ENCODE data around the gene CENPP.
"Not testable (repeated sequence)": the region's sequence is repeated elsewhere in the genome, so short reads cannot be mapped to it uniquely, and the experiment has no call there.

The CENPP gene

GRCh38 chr9:92619601-92620300 lies 294.0 kb downstream of the CENPP start:
- no peak for DNase-seq

DNA sequence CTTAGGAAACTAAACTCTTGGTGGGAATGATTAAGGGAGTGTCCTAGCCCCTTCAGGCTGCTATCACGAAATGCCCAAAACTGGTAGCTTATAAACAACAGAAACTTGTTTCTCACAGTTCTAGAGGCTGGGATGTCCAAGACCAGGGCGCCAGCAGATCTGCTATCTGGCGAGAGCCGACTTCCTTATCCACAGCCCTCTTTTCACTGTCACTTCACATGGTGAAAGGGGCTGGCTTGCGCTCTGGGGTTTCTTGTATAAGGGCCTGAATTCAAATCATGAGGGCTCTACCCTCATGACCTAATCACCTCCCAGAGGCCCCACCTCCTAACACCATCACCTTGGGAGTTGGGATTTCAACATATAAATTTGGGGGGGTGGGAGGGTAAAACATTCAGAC lies 295.1 kb downstream of the CENPP start:
- no peak for DNase-seq

- DNase-seq, result not testable (repeated sequence)
Measured at GRCh38 chr9:92623936-92624335, 298.2 kb downstream of the CENPP start.

DNA sequence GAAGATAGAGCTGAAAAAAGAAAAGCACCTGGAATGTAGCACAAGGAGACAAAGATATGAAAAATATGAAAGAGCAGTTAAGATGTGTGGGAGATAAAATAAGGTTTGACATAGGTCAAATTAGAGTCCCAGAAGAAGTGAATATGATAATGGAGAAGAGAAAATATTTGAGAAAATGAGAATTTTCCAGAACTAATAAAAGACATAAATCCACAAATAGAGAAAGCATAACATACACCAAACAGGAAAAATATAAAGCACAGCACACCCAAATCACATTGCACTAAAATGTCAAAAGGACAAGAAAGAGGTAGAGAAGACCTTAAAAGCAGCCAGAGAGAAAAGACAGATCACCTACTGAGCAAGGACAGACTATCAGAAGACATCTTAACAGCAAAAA lies 300.7 kb downstream of the CENPP start:
- DNase-seq, result no peak

DNA sequence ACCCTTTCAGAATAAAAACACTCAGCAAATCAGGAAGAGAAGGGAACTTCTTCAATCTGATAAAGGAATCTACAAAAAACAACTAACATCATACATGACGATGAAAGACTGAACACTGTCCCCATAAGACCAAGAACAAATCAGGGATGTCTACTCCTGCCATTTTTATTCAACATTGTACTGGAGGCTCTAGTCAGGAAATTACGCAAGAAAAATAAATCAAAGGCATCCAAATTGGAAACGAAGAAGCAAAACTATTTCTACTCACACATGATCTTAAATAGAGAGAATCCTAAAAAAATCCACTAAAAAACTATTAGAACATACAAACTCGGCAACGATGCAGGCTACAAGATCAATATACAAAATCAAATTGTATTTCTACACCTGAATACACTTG lies 301.9 kb downstream of the CENPP start:
- DNase-seq, result no peak

DNA sequence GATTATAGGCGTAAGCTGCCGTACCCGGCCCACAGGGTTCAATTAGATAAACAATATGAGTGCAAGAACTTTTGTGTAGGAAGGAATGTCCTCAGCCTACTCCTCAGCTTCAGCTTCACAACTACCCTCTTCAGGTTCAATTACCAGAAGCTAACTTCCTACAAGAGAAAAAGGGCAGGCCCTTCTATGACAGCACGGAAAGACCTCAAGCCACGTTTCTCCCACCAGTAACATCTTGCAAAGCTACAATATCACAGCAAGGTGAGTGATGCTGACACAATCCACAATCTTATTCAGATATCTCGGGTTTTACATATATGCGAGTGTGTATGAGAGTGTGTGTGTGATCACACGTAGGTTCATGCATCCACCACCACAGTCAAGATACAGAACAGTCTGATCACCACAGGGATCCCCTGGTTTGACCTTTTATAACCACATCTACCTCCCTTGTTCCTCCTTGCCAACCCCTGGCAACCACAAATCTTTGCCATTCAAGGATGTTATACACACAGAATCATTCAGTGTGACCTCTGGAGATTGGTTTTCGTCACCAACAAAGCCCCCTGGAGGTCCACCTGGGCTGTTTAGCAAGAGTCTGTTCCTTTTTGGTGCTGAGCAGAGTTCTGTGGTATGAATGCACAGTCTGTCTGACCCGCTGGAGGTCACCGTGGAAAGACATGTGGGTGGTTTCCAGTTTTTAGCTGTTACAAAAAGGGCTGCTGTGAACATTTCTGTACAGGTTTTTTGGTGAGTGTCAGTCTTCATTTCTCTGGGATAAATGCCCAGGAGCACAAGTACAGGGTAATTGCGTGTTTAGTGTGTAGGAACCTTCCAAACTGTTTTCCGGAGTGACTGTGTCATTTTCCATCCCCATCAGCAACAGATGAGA lies 305.9 kb downstream of the CENPP start:
- no peak for DNase-seq

DNA sequence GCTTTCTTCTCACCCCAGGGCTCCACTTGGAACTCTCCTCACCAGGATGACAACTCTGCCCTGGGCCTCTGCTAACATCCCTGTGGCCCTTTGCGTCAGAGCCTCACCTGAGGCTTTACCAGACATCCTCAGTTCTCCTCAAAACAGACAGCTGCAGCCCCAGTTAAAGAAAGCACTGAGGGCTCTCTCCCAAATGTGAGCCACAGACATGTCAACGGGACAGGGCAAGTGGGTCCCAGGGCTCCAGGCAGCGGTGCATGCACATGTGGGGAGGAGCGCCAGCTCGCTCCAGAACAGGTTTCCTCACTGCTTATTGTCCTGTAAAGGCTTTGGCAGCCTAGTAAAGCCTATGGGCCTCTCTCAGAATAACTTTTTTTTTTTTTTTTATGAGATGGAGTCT lies 306.9 kb downstream of the CENPP start:
- no peak for DNase-seq

GRCh38 chr9:92633614-92634278 lies 308.0 kb downstream of the CENPP start:
- no peak for DNase-seq

DNA sequence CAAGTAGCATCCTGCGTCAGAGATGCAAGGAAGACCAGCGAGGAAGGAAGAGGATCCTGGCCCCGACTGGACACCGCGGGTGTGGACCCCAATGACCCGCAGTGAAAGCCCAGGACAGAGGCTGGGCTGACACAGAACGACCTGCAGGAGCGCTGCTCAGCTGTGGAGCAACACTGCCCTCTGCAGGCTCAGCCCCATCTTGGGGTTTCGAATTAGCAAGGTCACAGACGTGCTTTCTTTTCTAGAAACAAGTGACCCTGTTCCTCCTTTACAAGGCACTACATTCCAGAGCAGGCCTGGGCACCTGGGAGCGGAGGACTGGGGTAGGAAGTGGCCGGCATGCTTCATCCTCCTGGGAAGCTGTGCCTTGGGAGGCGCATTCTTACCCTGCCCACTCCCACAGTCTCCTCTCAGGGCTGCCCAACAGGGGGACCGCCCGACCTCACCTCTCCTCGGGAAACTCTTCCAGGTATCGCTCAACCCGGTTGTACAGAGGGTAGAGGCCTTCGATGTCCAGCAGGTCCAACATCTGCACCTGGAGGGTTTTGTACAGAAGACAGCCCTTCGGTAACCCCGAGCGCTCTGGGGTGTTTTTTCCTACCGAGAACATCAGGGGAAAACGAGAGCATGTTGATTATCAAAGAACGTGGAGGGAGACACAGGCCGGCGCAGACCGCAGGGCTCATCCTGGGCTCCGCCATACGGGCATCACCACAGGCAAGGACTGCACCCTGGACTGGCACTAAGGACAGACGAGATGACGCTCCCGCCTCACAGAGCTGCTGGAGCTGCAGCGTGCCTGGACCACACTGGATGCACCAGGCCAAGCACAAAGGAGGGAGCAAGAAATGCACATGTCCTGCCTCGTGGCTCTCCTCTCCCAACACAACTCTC lies 309.2 kb downstream of the CENPP start:
- DNase-seq, result peak; percentile 53 to 58

- DNase-seq, result no peak
Measured at GRCh38 chr9:92635760-92636159, 310.0 kb downstream of the CENPP start.

DNA sequence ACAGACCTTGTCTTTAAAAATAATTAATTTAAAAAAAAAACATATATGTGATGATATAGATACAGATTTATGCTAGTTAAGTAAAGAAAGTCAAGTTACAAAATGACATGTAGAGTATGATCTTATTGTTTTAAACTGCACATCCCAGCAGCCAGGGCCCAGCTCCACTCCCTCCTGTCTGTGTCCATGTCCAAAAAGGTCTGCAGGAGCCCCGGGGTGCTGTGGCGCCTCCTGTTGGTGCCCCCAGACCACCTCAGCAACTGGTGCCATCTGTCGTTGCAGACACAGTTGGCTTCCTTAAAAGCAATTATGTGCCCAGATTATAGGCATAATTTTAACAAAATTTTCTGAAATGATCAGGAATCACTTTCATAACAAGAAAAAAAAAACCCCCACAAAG lies 310.9 kb downstream of the CENPP start:
- DNase-seq, result no peak

- DNase-seq, result no peak
Measured at GRCh38 chr9:92637326-92637725, 311.6 kb downstream of the CENPP start.

DNA sequence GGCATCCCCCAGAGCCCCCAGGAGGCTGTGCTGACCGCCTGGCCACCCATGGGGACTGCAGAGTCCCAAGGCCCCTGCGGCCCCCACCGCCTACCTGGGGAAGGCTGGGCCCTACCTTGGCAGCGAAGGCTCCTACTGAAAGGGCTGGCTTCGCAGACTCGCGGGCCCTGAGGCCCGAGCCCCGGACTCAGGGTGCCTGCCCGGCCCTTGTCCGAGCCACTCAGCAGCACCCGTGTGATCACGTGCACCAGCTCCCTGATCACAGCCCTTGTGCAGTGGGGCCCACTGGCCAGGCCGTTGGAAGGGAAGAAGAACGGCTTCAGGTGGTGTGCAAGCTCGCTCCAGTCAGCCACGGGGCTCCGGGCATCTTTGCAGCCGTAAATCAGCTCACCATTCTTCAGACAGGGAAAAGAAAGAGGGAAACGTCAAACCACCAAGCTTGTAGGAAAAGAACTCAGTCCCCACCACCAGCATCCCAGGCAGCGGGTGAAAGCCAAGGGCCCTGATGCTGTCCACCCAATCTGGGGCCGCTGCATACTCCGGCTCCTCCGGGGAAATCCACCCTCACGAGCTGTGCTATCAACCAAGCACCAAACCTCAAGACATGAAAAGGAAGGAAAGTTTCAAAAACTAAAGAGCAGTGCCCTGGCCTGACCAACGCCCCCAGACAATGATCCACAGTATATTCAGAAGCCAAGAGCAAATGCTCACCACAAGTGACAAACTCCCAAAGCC lies 312.3 kb downstream of the CENPP start:
- DNase-seq, result no peak

DNA sequence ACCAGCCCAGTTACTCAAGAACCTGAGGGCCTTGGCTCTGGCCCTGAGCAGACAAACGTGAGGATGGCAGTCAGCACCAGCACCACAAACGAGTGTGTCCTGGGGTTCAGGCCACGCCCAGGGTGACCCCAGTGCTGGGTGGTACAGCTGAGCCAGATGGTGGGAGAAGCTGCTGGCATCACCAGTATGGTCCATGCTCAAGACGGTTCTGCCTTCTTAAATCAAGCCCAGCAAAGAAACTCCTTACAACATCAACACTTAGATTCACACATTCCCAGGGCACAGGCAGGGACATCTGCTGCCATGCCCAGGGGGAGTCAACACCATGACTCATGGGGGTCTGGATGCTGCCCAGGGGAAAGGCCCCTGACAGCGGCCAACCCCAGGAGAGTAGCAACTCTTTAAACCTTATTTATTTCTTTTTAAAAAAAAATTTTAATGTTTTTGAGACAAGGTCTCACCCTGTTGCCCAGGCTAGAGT lies 312.9 kb downstream of the CENPP start:
- DNase-seq, result no peak

DNA sequence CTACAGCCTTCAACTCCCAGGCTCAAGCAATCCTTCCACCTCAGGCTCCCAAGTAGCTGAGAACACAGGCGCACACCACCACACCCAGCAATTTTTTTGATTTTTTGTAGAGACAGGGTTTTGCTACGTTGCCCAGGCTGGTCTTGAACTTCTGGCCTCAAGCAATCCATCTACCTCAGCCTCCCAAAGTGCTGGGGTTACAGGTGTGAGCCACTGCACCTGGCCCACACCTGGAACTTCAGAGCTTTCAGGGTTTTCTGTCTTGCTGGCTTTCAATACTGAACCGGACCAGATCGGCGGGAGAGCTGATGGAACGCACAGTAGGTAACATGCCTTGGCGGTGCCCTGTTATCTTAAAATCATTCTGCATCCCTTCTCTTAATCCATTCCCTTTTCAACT lies 313.4 kb downstream of the CENPP start:
- DNase-seq, result no peak

- no peak for DNase-seq
Measured at GRCh38 chr9:92639791-92640271, 314.1 kb downstream of the CENPP start.

DNA sequence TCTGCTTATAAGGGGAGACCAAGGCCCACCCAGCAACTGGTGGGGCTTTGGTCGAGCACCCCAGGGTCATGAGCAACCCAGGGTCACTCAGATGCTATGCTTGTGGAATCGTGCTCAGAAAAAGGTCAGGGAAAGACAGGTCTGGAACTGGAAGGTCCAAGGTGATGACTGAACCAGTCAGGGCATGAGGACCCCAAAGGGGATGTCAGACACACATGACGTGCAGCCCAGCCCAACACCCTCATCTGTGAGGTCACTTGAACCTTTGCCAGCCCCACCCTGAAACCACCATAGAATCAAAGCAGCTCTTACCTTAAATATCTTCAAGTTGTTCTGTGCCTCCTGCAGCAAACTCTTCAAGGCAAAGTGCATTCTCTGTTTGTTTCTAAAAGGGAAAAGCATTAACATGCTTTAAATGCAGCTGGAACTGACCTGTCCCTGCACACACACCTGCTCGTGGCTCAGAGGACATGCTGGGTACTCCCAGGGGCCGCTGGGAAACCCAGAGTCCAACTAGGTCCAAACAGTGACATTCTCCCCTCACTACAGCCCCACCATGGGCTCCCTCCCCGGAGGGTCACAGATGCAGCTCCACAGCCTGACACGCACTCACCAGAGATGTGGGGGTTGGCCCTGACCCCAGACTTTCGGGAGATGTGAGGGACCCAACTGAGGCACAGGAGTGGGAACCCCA lies 314.8 kb downstream of the CENPP start:
- DNase-seq, result no peak

DNA sequence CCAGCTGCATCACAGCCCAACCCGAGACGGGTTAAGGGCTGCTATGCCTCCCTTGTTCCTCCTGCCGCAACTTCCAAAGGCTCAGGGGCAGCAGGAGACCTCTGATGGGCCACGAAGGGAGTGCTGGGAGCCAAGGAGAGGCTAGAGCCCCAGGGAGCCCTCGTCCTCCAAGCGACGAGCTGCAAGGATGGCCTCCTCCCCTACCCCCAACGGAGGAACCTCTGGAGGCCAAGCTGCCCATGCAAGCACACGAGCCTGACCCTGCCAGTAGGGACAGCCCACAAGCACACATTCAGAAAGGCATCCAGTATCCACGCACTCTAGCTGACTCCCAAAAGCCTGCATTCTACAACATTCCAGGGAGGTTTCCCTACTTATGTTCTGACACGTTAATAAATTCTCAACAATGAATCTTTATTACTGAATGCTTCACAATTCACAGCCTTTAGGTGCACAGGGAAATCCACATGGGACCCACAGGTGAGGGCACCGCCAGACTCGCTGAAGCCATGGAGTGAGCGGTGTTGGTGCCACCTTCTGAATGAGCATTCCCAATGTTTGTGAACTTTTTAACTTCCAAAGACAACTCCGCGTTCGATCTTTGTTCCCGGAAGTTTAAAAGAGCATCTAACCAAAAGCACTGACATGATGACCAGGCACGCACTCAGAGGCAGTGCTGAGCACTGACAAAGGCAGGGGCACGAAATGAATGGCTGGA lies 315.5 kb downstream of the CENPP start:
- DNase-seq, result no peak

DNA sequence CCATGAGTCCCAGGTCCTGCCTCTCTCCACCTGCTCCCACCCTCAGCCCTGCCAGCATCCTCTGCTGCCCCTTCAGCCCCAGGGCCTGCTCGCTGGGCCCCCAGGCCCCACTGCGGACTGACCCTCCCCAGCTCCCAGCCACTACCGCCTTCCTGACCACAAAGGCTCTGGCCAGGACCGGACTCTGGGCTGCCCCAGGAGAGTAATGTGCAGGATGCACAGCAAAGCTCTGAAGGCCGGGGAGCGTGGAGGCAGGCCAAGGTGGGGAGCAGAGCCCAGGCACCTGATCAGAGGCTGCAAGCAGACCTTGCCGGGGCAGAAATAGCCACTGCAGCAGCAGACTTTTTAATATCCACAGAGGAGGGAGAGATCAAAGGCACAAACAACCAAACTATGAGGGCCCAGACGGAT lies 316.3 kb downstream of the CENPP start:
- no peak for DNase-seq

GRCh38 chr9:92642564-92642963 lies 316.8 kb downstream of the CENPP start:
- no peak for DNase-seq
